IMR-90 (cell line): ENCODE measurements around the gene XRN2.

Source experiments
- BHLHE40 ChIP-seq: fragments of 150-350 bp; IDR thresholded peaks from 2 replicates; pipeline ENCODE4 v1.6.1; 2016; ENCODE audit warnings: mild to moderate bottlenecking, low read depth, low read length
- CEBPB ChIP-seq: IDR thresholded peaks from 2 replicates; pipeline ENCODE4 v1.6.1; 2012; ENCODE audit warnings: low read depth, low read length, improper control_type of control experiment
- CHD1 ChIP-seq: IDR thresholded peaks from 2 replicates; pipeline ENCODE4 v1.6.1; 2012; ENCODE audit warnings: low read depth, low read length, improper control_type of control experiment
- MAFK ChIP-seq: IDR thresholded peaks from 2 replicates; pipeline ENCODE4 v1.6.1; 2012; ENCODE audit warnings: low read depth, low read length, improper control_type of control experiment
- MXI1 ChIP-seq: IDR thresholded peaks from 2 replicates; pipeline ENCODE4 v1.6.1; 2012; ENCODE audit warnings: low read depth, mild to moderate bottlenecking, low read length, moderate library complexity, borderline replicate concordance
- NFE2L2 ChIP-seq: fragments of 150-350 bp; IDR thresholded peaks from 2 replicates; pipeline ENCODE4 v1.6.1; 2016; ENCODE audit warnings: low read depth, mild to moderate bottlenecking, low read length
- POLR2A ChIP-seq: IDR thresholded peaks from 2 replicates; pipeline ENCODE4 v1.6.1; 2012; ENCODE audit warnings: mild to moderate bottlenecking, low read depth, low read length
- RAD21 ChIP-seq: IDR thresholded peaks from 2 replicates; pipeline ENCODE4 v1.6.1; 2012; ENCODE audit warnings: low read length, improper control_type of control experiment
- RCOR1 ChIP-seq: IDR thresholded peaks from 2 replicates; pipeline ENCODE4 v1.6.1; 2012; ENCODE audit warnings: mild to moderate bottlenecking, low read length, improper control_type of control experiment; ENCODE audit not compliant: insufficient replicate concordance
- RFX5 ChIP-seq: IDR thresholded peaks from 2 replicates; pipeline ENCODE4 v1.8.0; 2012; ENCODE audit warnings: low read depth, mild to moderate bottlenecking, low read length, moderate library complexity
- SMC3 ChIP-seq: fragments of 150-350 bp; IDR thresholded peaks from 2 replicates; pipeline ENCODE4 v1.6.1; 2016; ENCODE audit warnings: low read depth, mild to moderate bottlenecking, antibody characterized with exemption, low read length, moderate library complexity
- TF ChIP-seq, protein P1 (sequence below): conservative IDR thresholded peaks from 2 replicates; pipeline ENCODE4 v1.5.1; 2012; ENCODE audit warnings: mild to moderate bottlenecking, low read depth, low read length, improper control_type of control experiment
- TF ChIP-seq, protein P2 (sequence below): fragments of 150-350 bp; IDR thresholded peaks from 2 replicates; pipeline ENCODE4 v1.6.1; 2017; ENCODE audit warnings: mild to moderate bottlenecking, antibody characterized with exemption, low read length, low read depth
- TF ChIP-seq, protein P3 (sequence below): fragments of 150-350 bp; IDR thresholded peaks from 2 replicates; pipeline ENCODE4 v1.6.1; 2016; ENCODE audit warnings: low read depth, mild to moderate bottlenecking, low read length, moderate library complexity, borderline replicate concordance

DNA sequence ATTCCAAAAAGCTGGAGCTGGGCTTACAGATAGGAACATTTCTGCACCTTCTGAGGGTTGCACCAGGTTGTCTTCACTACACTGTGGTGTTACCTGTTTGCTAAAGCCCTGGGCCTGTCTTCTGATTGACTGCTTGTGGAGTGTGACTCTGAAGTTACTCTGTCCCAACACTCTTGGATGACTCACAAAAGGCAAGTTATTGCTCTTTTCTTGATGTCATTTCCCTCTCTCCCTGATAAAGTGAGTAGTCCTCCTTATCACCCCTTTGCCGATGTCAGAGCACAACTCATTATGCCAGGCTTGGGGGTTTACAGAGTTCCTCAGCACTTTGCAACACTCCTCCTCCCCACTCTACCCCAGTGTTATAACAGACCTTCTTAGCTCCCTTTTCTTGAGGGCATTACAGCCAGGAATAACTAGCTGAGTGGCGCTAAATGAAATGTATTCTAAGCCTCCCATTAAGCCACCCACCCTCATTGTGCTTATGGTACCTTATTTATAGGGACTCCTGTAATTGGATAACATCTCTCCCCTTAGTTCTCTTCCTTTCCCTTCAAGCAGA, 130.3 kb downstream of the XRN2 start:
- TF ChIP-seq, protein P1, sequence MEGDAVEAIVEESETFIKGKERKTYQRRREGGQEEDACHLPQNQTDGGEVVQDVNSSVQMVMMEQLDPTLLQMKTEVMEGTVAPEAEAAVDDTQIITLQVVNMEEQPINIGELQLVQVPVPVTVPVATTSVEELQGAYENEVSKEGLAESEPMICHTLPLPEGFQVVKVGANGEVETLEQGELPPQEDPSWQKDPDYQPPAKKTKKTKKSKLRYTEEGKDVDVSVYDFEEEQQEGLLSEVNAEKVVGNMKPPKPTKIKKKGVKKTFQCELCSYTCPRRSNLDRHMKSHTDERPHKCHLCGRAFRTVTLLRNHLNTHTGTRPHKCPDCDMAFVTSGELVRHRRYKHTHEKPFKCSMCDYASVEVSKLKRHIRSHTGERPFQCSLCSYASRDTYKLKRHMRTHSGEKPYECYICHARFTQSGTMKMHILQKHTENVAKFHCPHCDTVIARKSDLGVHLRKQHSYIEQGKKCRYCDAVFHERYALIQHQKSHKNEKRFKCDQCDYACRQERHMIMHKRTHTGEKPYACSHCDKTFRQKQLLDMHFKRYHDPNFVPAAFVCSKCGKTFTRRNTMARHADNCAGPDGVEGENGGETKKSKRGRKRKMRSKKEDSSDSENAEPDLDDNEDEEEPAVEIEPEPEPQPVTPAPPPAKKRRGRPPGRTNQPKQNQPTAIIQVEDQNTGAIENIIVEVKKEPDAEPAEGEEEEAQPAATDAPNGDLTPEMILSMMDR, result no peak
- TF ChIP-seq RAD21, result no peak
- TF ChIP-seq POLR2A, result no peak
- TF ChIP-seq CEBPB, result no peak
- TF ChIP-seq SMC3, result no peak
- TF ChIP-seq MXI1, result no peak
- TF ChIP-seq CHD1, result no peak
- no peak for TF ChIP-seq RFX5
- TF ChIP-seq BHLHE40, result no peak
- no peak for TF ChIP-seq NFE2L2
- no peak for TF ChIP-seq MAFK
- TF ChIP-seq, protein P2, sequence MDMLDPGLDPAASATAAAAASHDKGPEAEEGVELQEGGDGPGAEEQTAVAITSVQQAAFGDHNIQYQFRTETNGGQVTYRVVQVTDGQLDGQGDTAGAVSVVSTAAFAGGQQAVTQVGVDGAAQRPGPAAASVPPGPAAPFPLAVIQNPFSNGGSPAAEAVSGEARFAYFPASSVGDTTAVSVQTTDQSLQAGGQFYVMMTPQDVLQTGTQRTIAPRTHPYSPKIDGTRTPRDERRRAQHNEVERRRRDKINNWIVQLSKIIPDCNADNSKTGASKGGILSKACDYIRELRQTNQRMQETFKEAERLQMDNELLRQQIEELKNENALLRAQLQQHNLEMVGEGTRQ, result no peak
- TF ChIP-seq, protein P3, sequence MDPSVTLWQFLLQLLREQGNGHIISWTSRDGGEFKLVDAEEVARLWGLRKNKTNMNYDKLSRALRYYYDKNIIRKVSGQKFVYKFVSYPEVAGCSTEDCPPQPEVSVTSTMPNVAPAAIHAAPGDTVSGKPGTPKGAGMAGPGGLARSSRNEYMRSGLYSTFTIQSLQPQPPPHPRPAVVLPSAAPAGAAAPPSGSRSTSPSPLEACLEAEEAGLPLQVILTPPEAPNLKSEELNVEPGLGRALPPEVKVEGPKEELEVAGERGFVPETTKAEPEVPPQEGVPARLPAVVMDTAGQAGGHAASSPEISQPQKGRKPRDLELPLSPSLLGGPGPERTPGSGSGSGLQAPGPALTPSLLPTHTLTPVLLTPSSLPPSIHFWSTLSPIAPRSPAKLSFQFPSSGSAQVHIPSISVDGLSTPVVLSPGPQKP, result no peak
- TF ChIP-seq RCOR1, result no peak
